HEK293 (cell line): ENCODE data around the gene TTYH2.

Experiments used
- CTCF ChIP-seq: fragments of 450-650 bp; formaldehyde crosslinking; IDR thresholded peaks from 2 replicates; pipeline ENCODE4 v1.5.1; 2016; ENCODE audit warnings: missing biosample characterization, missing genetic modification characterization
- GFI1B ChIP-seq: fragments of 450-650 bp; formaldehyde crosslinking; IDR thresholded peaks from 2 replicates; pipeline ENCODE4 v1.5.1; 2016; ENCODE audit warnings: missing biosample characterization, missing genetic modification characterization
- KLF16 ChIP-seq: fragments of 450-650 bp; formaldehyde crosslinking; IDR thresholded peaks from 2 replicates; pipeline ENCODE4 v1.5.1; 2017; ENCODE audit warnings: missing biosample characterization, missing genetic modification characterization
- PATZ1 ChIP-seq: fragments of 450-650 bp; formaldehyde crosslinking; IDR thresholded peaks from 2 replicates; pipeline ENCODE4 v1.5.1; 2016; ENCODE audit warnings: missing biosample characterization, missing genetic modification characterization
- REST ChIP-seq: fragments of 450-650 bp; formaldehyde crosslinking; IDR thresholded peaks from 2 replicates; pipeline ENCODE4 v1.5.1; 2016; ENCODE audit warnings: missing biosample characterization, missing genetic modification characterization
- SP3 ChIP-seq: fragments of 450-650 bp; formaldehyde crosslinking; IDR thresholded peaks from 2 replicates; pipeline ENCODE4 v1.5.1; 2016; ENCODE audit warnings: missing biosample characterization, missing genetic modification characterization
- ZBTB21 ChIP-seq: fragments of 450-650 bp; formaldehyde crosslinking; IDR thresholded peaks from 2 replicates; pipeline ENCODE4 v1.5.1; 2017; ENCODE audit warnings: missing biosample characterization, missing genetic modification characterization
- ZNF121 ChIP-seq: fragments of 450-650 bp; formaldehyde crosslinking; IDR thresholded peaks from 2 replicates; pipeline ENCODE4 v1.5.1; 2016; ENCODE audit warnings: missing biosample characterization, missing genetic modification characterization
- ZNF133 ChIP-seq: fragments of 450-650 bp; formaldehyde crosslinking; IDR thresholded peaks from 2 replicates; pipeline ENCODE4 v1.5.1; 2016; ENCODE audit warnings: missing biosample characterization, missing genetic modification characterization
- ZNF558 ChIP-seq: fragments of 450-650 bp; formaldehyde crosslinking; IDR thresholded peaks from 2 replicates; pipeline ENCODE4 v1.5.1; 2016; ENCODE audit warnings: missing biosample characterization, missing genetic modification characterization
- ZNF580 ChIP-seq: fragments of 450-650 bp; formaldehyde crosslinking; IDR thresholded peaks from 2 replicates; pipeline ENCODE4 v1.5.1; 2016; ENCODE audit warnings: missing biosample characterization, missing genetic modification characterization
- ZNF629 ChIP-seq: fragments of 450-650 bp; formaldehyde crosslinking; IDR thresholded peaks from 2 replicates; pipeline ENCODE4 v1.5.1; 2017; ENCODE audit warnings: missing biosample characterization, missing genetic modification characterization
- ZNF777 ChIP-seq: fragments of 450-650 bp; formaldehyde crosslinking; IDR thresholded peaks from 2 replicates; pipeline ENCODE4 v1.5.1; 2017; ENCODE audit warnings: missing biosample characterization, missing genetic modification characterization, borderline replicate concordance
- ZSCAN30 ChIP-seq: fragments of 450-650 bp; IDR thresholded peaks from 2 replicates; pipeline ENCODE4 v1.5.1; 2018; ENCODE audit warnings: missing biosample characterization, mild to moderate bottlenecking, missing genetic modification characterization, moderate library complexity

- TF ChIP-seq ZBTB21 (tag by site-specific recombination) (no peak), CTCF (no peak), ZNF558 (tag by site-specific recombination) (no peak), ZNF777 (tag by site-specific recombination) (no peak), ZNF580 (tag by site-specific recombination) (no peak), REST (no peak), ZSCAN30 (tag by site-specific recombination) (no peak), ZNF121 (tag by site-specific recombination) (no peak), PATZ1 (tag by site-specific recombination) (no peak), SP3 (tag by site-specific recombination) (no peak), ZNF133 (tag by site-specific recombination) (no peak), GFI1B (tag by site-specific recombination) (no peak), KLF16 (no peak), ZNF629 (tag by site-specific recombination) (no peak)
Observed at GRCh38 chr17:74220219-74220618, 6.8 kb downstream of the TTYH2 start.
